ENCODE data around the gene OR52E6. TPM values are rescaled to one million over a fixed set of nuclear protein-coding genes. Genes with fewer than 3 reads are reported as not detected.

OR52E6 gene
- total RNA-seq, 1 experiment from 2014 or later: not detected

GRCh38 chr11:5833446-5833845, 8.3 kb downstream of the OR52E6 start:
- no peak for ATAC-seq
- ChIA-PET CTCF (no interaction called here), RAD21 (ENCODE audit: low non-redundant PET in 1 of 2, low total read pairs in 2 of 2, uncharacterized antibody in 2 of 2, unreplicated experiment in 2 of 2) (no interaction called here), POLR2A (no interaction called here)
- no peaks in the 10 kb centered on the region for H3K36me3 ChIP-seq (ENCODE audit: control insufficient read depth in 1 of 2, insufficient read depth in 2 of 2, low read length in 2 of 2)
- no peak overlapping the region for H3K9ac ChIP-seq (ENCODE audit: low read length)
- TF ChIP-seq REST (IDR thresholded peaks at IDR 0.05; ENCODE audit: low read depth): no peak
- TF ChIP-seq RAD21 (IDR thresholded peaks at IDR 0.05; ENCODE audit: low read depth): no peak
- TF ChIP-seq ATF3 (IDR thresholded peaks at IDR 0.05): no peak
- TF ChIP-seq EZH2 (IDR thresholded peaks at IDR 0.05): no peak
- no peak for TF ChIP-seq SIN3A (IDR thresholded peaks at IDR 0.05; ENCODE audit: low read depth)
- no peak for TF ChIP-seq EZH2phosphoT487 (IDR thresholded peaks at IDR 0.05; ENCODE audit: borderline replicate concordance)
- H3K4me1 ChIP-seq (ENCODE audit: control insufficient read depth in 1 of 2, insufficient read depth in 2 of 2, low read length in 2 of 2): no peaks in the 10 kb centered on the region
- intact Hi-C loops (cut with micrococcal nuclease): no loop called here
- no peak overlapping the region for H2AFZ ChIP-seq (ENCODE audit: low read depth, low read length, poor library complexity, severe bottlenecking)
- no TSS peak for BruUV-seq (replicated peaks)
- H3K27ac ChIP-seq (ENCODE audit: low read depth, low read length): no peak overlapping the region
- no peak for DNase-seq (ENCODE audit: low read depth, low spot score)
- no peaks in the 10 kb centered on the region for H3K9me3 ChIP-seq (ENCODE audit: control insufficient read depth in 1 of 2, insufficient read depth in 1 of 2, low read depth in 1 of 2, low read length in 2 of 2)
- H3K27me3 ChIP-seq (ENCODE audit: insufficient read depth, low read length): peaks cover 62% of the 10 kb centered on the region
- H3K4me3 ChIP-seq (replicated peaks in 1 of 2; ENCODE audit: low read depth in 1 of 2, low read length in 2 of 2): no peak overlapping the region
- no peaks in the 10 kb centered on the region; the same call in 1 of the 2 replicates for H4K20me1 ChIP-seq (ENCODE audit: insufficient read depth)
- no peaks in the 10 kb centered on the region for H3K79me2 ChIP-seq (ENCODE audit: insufficient read depth, low read length)
- H3K4me2 ChIP-seq (ENCODE audit: low read length): no peak overlapping the region
- no peaks in the 10 kb centered on the region for H3K9me2 ChIP-seq (ENCODE audit: insufficient read depth)

Data from HCT116 (cell line).